ENCODE measurements around the gene FNDC3B.
"Not testable (repeated sequence)": the region's sequence is repeated elsewhere in the genome, so short reads cannot be mapped to it uniquely, and the experiment has no call there.

Gene FNDC3B

DNA sequence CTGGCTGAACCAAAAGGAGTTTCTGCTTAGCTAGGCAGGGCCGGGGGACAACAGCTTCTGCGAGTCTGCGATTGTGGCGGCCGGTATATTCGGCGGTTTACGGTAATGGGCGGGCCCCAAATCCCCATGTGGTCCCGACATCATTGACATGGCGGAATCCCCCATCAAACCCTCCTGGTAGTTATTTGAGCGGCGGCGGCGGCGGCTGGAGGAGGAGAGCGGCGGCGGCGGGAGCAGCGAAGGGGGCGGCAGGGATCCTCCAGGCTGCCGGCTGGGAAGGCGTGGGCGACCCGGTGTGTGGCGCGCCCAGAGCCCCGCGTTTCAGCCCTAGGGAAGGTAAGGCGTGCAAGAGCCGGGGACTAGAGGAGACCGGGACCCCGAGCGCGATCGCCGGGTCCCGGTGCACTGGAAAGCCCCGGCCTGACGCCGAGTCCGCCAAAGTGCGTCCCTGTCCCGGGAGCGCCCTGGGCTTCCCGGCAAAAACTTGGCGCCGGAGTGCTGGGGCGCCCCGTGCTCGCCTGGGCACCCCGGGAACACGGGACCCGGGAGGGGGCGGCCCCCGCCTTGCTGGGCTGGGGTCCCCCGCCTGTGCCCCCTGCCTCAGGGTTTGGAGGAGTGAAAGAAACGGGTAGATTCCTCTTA lies at the start of gene FNDC3B:
Gene FNDC3B, plus strand, starts transcription at position 143 of the 642 bp plus-strand sequence. CDS start 72,902 bp downstream, outside the sequence.
- in situ Hi-C loops (cut with MboI; ENCODE audit: low pct_unique_long_range_greater_than_20kb, low sequenced_read_pairs, unreplicated experiment) = no loop called here
- peak; percentile 92 for DNase-seq (ENCODE audit: low spot score)
- TF ChIP-seq, protein P1, sequence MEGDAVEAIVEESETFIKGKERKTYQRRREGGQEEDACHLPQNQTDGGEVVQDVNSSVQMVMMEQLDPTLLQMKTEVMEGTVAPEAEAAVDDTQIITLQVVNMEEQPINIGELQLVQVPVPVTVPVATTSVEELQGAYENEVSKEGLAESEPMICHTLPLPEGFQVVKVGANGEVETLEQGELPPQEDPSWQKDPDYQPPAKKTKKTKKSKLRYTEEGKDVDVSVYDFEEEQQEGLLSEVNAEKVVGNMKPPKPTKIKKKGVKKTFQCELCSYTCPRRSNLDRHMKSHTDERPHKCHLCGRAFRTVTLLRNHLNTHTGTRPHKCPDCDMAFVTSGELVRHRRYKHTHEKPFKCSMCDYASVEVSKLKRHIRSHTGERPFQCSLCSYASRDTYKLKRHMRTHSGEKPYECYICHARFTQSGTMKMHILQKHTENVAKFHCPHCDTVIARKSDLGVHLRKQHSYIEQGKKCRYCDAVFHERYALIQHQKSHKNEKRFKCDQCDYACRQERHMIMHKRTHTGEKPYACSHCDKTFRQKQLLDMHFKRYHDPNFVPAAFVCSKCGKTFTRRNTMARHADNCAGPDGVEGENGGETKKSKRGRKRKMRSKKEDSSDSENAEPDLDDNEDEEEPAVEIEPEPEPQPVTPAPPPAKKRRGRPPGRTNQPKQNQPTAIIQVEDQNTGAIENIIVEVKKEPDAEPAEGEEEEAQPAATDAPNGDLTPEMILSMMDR (IDR thresholded peaks at IDR 0.05; ENCODE audit: extremely low read depth, insufficient read depth, missing control alignments) = no peak

DNA sequence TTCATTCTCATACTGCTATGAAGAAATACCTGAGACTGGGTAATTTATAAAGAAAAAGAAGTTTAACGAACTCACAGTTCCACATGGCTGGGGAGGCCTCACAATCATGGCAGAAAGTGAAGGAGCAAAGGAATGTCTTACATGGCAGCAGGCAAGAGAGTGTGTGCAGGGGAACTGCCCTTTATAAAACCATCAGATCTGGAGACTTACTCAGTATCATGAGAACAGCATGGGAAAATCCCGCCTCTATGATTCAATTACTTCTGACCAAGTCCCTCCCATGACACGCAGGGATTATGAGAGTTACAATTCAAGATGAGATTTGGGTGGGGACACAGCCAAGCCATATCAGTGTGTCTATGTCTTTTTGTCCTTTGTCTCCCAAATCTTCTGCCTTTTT lies 49.1 kb upstream of the FNDC3B start:
- in situ Hi-C loops (cut with MboI; ENCODE audit: low pct_unique_long_range_greater_than_20kb, low sequenced_read_pairs, unreplicated experiment); DNase-seq (ENCODE audit: low spot score): not testable (repeated sequence)

DNA sequence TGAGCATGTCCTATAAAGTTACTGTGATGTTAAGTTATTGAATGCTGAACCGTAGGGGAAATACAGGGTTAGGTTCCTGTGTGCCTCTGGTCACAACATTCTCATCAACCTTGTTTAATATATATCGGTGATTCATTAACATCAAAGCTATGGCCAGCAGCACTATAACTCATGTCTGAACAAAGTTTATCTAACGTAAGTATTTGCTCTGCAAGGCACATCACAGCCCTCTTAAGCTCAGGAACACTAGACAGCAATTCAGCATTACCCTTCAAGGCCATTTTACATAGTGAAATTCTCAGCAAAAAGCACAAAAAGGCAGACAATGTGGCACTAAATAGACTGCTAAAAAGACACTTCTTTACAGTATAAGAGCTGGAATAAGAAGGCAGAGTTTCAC lies 48.2 kb upstream of the FNDC3B start:
- no peak for DNase-seq (ENCODE audit: low spot score)
- in situ Hi-C loops (cut with MboI; ENCODE audit: low pct_unique_long_range_greater_than_20kb, low sequenced_read_pairs, unreplicated experiment) = no loop called here
- TF ChIP-seq, protein P1 (IDR thresholded peaks at IDR 0.05; ENCODE audit: extremely low read depth, insufficient read depth, missing control alignments) = no peak

DNA sequence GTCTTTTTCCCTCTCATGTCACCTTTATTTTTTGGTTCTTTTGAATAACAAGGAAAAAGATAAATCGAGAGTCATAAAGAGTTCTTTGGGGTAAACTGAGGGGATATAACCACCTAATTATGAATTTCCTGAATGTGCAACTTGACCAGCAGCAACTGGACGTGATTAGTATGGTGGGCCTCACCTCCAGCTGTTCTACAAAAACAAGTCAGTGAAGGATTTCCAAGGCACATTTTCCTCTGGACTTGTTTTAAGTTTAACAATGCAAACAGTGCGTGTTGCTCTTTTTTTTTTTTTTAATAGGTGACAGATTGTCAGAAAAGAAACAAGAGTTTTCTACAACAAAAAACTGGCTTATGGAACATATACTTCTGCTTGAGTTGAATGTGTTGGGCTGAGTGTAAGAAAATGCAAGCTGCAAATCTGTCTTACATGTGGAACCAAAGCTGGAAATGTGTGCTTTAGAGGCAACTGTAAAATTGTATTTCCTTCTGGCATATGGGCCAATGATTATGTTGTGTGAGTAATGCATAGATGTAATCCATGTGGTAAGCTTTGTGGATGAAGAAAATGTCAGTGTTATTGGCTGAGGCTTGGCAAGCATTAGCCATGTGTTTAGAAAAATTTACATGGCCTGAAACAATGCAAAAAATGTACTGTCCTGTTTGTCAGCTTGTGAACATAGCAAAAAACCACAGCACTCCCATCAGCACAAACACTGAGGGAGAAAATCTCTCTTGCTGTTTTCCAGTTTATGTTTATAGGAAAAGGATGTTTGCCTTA lies 44.5 kb upstream of the FNDC3B start:
- in situ Hi-C loops (cut with MboI; ENCODE audit: low pct_unique_long_range_greater_than_20kb, low sequenced_read_pairs, unreplicated experiment) = no loop called here

DNA sequence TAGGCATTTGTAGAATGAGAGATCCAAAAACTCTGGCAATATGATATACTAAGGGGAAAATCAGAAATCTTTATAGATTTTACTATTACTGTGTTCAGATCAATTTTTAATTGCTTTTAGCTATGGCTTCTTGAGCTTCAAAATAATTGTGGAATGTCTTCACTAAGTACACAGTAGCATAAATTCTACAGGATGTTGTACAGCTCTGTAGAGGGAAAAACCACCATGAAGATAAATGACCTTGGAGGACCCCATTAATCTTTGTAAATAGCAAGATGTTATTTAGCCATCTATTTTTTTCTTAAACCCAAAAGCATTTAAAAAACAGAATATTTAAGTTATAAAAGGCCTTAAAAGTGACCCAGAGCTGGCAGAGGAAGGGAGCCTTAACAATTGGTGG lies 43.9 kb upstream of the FNDC3B start:
- no peak for DNase-seq (ENCODE audit: low spot score)
- TF ChIP-seq, protein P1 (IDR thresholded peaks at IDR 0.05; ENCODE audit: extremely low read depth, insufficient read depth, missing control alignments) = no peak
- in situ Hi-C loops (cut with MboI; ENCODE audit: low pct_unique_long_range_greater_than_20kb, low sequenced_read_pairs, unreplicated experiment) = no loop called here

More for the DNA sequence above, 44.5 kb upstream of the FNDC3B start:
- TF ChIP-seq, protein P1 (IDR thresholded peaks at IDR 0.05; ENCODE audit: extremely low read depth, insufficient read depth, missing control alignments) = no peak
- no peak for DNase-seq (ENCODE audit: low spot score)

DNA sequence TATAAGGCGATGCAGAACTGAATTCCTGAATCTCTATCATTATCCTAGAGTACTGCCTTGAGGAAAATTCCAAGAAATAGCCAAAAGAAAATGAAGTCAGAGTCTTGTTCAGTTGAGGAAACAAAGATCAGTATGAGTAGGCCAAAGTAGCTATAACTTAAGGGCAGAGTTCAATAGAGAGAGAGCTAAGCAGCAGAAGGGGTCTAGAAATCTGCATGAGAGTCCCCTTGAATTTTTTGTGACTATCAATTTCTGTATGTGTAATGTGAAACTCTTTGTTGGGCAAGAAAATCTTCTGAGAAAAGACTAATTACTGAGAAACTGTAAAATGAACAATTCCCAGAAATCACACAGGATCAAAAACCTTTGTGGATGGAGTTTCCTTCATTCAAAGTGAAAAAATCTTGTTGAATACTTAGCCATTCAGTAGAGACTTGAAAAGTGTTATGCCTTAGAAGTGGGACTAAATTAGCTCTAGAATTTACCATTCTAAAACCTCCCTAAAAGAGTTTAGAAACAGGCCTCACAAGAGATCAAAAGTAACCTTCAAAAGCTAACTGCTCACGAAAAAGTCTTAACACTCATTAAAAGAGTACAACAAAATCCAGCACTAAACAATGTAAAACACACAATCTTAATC lies 43.1 kb upstream of the FNDC3B start:
- TF ChIP-seq, protein P1 (IDR thresholded peaks at IDR 0.05; ENCODE audit: extremely low read depth, insufficient read depth, missing control alignments) = no peak
- no peak for DNase-seq (ENCODE audit: low spot score)
- in situ Hi-C loops (cut with MboI; ENCODE audit: low pct_unique_long_range_greater_than_20kb, low sequenced_read_pairs, unreplicated experiment) = no loop called here

DNA sequence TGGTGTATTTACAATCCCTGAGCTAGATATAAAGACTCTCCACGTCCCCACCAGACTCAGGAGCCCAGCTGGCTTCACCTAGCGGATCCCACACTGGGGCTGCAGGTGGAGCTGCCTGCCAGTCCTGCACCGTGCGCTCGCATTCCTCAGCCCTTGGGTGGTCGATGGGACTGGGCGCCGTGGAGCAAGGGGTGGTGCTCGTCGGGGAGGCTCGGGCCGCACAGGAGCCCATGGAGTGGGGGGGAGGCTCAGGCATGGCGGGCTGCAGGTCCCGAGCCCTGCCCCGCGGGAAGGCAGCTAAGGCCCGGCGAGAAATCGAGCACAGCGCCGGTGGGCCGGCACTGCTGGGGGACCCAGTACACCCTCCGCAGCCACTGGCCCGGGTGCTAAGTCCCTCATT lies 40.6 kb upstream of the FNDC3B start:
- in situ Hi-C loops (cut with MboI; ENCODE audit: low pct_unique_long_range_greater_than_20kb, low sequenced_read_pairs, unreplicated experiment); DNase-seq (ENCODE audit: low spot score): not testable (repeated sequence)

DNA sequence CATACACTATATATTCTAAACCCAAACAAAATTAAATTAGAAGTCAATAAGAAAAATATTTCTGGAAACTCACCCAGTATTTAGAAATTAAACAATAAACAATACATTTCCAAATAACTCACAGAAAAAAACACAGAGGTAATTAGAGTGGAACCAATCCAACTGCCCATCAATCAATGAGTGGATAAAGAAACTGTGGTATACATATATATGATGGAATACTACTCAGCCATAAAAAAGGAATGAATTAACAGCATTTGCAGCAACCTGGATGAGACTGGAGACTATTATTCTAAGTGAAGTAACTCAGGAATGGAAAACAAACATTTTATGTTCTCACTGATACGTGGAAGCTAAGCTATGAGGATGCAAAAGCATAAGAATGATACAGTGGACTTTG lies 37.8 kb upstream of the FNDC3B start:
- DNase-seq (ENCODE audit: low spot score); in situ Hi-C loops (cut with MboI; ENCODE audit: low pct_unique_long_range_greater_than_20kb, low sequenced_read_pairs, unreplicated experiment): not testable (repeated sequence)

Data from GM13977 (cell line).